Myometrial cell (primary cell): ENCODE data around the gene RXRA. TPM values are rescaled to one million over a fixed set of nuclear protein-coding genes. Genes with fewer than 3 reads are reported as not detected.

Experiments
- total RNA-seq: library from RNA; depleted of rRNA; stranded (reverse); fragments of >200 nt; gene quantifications from 2 replicates; pipeline ENCODE4 v1.2.3, GENCODE V29; 2015

Gene RXRA
- 17.7 and 20.8 TPM in 2 replicates for total RNA-seq

DNA sequence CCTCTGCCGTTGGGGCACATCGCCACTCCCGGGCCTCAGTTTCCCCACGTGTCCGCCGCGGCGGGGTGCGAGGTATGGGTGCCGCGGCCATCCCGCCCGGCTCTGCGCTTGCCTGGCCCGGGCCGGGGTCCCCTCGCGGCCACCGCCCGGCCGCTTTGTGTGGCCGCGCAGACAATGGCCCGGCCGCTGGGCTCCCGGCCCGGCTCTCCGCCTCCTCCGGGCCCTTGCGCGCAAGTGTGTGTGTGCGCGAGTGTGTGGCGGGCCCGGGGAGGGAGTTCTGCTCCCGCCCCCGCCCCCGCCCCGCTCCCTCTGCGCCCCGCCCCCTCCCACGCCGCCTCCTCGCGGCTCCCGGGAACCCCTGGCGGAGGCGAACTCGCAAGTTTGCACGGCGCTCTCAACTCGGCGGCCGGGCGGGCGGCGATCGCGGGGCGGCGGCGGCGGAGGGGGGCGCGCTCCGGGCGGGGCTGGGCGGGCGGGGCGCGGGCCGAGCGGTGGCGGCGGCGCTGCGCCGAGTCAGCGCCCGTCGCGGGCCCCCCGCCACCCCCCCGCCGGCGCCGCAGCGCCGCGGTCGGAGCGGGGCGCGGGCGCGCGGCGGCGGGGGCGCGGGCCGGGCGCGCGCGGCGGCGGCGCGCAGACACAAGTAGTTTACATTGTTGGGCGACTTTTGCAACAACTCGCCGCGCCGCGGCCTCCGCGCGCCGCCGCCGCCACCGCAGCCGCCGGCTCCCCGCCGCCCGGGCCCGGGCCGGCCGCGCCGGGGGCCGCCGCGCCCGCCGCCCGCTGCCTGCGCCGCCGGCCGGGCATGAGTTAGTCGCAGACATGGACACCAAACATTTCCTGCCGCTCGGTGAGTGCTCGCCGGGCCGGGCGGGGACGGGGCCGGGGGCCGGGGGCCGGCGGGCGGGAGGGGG, at the start of gene RXRA:
TSS of gene RXRA (plus strand) at position 643 of the 911 bp plus-strand sequence. CDS start at position 820, 177 bp downstream.

Other genes with a start within 250 kb of the RXRA start
- gene WDR5, start 190.4 kb upstream of the RXRA start, total RNA-seq: 23.1 and 30.1 TPM in 2 replicates
- not detected in 2 replicates for gene RNU6ATAC, start 161.9 kb upstream of the RXRA start, total RNA-seq